GM19035 (cell line): ENCODE measurements around the gene CLASP1.

Source experiments
- ATAC-seq: cut with Tn5 transposase; IDR thresholded peaks from one replicate; pipeline ENCODE4 v1.9.1; 2021; ENCODE audit not compliant: unreplicated experiment

The CLASP1 gene

DNA sequence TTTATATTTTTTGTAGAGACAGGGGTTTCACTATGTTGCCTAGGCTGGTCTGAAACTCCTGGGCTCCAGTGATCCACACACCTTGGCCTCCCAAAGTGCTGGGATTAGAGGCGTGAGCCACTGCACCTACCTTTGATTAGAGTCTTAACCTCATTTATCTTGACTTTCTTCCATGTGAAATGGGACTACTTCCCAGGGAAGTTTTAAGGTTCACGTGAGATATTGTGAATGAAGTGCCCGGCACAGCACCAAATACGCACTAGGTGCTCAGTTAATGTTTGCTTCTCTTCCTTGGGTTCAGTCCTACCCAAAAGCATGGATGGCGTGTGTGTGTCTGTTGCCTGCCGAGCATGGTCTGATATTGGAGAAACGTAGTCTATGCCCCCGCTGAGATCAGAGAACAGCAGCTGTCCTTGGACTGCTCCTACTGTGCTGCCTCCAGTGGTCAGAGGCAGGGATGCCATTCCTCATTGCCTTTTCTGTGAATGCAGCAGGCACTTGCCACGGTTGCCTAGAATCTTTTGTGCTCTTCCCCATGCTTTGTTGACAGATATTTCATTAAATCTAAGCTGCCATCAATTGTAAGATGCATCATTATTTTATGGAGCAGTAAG lies 351.9 kb downstream of the CLASP1 start:
- ATAC-seq: no peak

DNA sequence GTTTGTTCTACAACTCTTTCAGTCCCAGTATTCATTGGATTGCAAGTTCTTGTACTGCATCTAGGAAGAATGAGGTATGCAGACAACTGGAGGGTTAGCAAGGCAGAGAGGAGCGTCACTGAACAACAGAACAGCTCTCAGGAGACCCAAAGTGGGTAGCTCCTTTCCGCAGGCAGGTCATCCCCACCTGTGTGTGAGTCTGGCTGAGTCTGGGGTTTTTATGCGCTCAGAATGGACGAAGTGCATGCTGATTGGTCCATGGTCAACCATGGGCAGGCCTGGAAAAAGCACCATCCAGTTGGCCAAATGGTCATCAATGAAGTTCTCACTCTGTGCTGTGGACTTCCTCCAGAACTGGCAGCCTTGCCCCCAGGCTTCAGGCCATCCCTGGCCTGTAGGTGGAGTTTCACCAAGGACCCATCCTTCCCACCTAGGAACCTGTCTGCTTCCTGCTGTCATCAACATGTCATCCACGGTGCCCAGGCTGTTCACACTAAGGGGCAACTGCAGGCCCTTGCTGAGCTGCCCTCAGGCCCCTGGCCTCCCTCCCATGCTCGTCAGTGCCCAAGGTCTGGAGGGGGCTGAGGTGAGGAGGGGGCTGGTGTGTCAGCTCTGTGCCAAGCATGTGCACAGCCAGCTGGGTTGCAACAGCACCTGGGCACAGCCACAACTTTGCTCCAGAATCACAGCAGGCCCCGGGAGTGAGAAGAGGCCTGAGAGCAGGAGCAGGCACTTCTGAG lies 353.2 kb downstream of the CLASP1 start:
- no peak for ATAC-seq

DNA sequence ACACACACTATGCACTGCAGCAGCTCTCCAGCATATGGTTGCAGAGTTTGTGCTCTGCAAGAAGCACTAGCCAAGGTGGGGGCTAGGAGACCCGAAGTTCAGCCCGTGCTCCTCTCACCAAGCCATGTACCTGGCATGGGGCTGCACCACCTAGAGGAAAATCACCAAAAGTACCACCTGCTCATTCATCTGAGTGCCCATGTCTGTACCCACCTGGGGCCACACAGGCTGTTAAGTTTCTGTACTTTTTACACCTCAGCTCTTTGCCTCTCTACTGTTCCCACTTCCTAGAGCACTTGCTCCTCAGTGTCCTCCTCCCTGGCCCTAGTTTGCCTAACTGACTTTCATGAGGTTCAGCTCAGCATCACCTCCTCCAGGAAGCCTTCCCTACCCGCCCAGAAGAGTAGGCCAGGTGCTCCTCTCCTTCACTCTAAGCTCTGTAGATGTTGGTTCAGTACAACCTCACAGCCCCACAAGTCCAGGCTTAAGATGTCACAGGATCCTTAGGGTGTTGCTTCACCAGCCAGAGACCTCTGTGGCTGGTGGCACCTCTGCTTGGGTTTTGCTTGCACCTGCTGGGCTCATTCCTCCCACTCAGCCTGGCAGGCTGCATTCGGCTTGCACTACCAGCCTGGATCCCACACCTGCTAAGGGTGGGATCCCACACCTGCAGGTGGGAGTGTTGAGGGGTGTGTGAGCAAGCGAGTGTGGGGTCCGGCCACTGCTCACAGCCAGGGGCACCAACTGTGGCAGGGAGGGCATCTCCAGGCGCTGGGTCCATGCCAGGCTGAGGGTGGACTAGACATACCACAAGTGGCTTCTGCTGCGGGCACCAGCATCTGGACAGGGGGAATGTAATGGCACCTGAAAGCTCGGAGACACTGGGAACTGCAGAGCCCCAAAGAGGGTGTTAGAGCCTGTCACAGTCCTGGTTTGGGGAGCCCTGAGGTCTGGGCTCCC lies 354.1 kb downstream of the CLASP1 start:
- ATAC-seq: no peak

DNA sequence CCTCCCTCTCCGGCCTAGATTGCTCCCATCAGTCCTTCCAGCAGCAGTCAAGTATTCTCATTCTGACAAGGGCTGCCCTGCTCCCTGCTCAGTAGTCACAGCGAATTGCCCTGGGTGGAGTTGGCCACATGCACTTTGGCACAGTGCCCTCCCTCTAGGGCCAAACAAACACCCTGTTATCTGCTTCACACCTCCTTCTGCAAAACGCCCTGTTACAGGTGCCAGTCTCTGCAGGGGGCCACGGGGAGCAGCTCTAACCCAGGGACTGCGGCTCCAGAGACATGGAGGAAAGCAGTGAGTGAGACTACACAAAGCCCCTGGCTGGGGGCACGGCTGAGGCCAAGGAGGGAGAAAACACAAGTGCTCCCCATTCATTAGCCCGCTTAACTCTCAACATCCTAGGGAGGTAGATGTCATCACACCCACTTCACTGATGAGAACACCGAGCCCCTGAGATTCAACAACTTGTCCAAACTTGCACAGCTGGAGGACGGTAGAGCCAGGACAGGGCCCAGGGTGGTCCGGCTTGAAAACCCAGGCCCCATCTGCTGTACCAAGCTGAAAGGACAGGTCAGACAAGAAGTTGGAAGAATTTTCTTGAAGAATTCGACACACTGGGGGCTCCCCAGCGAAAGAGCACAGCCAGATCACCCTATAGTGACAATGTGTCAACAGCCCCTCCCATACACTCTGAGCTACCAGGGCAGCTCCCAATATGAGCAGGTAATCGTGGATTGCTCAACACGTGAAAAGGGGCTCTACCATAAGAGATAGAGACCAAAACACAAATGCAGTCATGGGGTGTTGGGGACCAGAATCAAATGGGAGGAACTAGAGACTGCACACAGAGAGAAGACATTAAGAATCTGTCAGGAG lies 355.6 kb downstream of the CLASP1 start:
- ATAC-seq: no peak

DNA sequence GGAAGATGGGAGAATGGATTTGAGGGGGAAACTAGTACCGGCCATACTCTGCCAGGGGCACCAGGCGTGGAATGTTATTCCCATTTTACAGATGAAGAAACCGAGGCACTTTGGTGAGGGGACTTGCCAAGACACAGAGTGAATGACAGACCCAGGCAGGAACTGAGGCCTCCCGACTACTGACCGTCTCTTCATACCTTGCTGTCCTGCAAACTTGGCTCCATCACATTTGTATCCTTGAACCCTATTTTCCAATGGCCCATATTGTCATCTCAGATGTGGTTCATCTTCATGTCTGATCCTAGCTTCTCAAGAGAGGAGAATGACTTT lies 358.0 kb downstream of the CLASP1 start:
- no peak for ATAC-seq

DNA sequence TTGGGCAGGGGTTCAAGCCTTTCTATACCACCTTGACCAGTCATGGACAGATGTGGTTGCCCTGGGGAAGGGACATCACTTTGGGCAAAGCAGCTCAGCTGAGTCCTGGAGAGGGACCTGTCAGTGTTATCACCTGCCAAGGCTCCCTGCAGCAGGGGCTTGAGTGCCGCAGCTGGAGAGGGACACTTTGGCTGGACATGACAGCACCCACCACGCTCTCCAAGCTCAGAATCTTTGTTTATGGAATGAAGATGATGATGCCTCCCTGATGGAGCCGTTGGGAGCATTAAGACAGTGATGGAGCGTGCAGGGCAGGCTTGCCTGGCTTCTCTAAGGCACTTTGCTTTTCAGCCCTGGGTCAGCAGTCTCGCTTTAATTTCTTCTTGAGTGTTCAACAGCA lies 360.0 kb downstream of the CLASP1 start:
- ATAC-seq: no peak

DNA sequence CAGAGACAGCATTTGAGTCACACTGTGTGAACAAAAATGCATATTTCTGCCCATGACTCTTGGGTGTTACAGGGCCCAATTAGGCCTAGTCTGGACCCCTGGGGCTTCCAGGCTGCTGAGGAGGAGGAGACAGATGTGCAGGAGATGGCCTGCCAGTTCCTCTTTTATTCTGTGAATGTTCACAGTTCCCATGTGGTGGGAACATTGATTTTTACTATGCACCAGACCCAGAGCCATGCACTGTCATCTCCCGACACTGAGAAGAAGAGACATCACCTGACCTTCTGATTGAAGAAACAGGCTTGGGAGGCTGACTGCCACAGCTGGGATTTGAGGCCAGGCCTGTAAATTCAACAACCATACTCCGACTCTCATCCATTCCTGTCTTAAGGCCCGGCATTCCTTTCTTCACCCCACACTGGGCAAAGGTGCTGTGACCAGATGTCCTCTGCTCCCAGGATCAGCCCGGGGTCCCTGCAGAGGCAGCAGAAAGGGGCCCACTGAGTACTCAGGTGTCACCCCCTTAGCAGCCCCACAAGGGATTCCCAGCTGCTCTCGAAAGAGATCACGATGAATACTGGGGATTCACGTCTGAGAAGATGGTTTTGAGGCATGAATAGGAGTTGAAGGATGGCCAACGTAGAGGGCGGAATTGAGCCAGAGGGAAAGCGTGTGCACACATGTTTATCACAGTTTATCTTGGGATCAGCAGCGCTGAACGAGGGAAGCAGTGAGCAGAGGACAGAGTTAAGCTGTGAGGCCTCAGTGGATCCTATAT lies 360.6 kb downstream of the CLASP1 start:
- no peak for ATAC-seq

DNA sequence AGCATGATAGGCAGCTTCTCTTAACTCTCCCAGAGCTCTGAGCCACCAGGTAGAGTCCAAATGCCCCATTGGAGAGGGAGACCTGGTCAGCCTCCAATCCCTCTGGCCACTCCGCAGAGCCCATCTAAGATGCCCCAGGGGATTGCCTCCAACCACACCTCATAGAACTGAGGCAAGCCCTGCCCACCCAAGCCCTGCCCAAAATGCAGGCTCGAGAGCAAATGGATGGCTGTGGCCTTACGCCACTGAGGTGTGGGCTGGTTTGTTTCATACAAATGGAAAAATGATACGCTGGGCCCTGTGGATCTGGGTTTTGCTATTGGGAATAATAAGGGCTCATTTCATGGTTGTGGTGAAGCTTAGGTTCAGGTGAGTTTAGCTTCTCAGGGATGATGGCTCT lies 361.3 kb downstream of the CLASP1 start:
- no peak for ATAC-seq
